HPDE6-E6E7 (cell line): ENCODE results near the gene ST6GALNAC3.
A peak's percentile ranks its signal among the peaks of the same experiment; 100 is the strongest.
"Not testable (repeated sequence)": the region's sequence is repeated elsewhere in the genome, so short reads cannot be mapped to it uniquely, and the experiment has no call there.

Source experiments
- DNase-seq: peaks from one replicate; pipeline ENCODE4 v3.0.0; 2011; ENCODE audit warnings: missing footprints; ENCODE audit errors: extremely low spot score

The ST6GALNAC3 gene

DNA sequence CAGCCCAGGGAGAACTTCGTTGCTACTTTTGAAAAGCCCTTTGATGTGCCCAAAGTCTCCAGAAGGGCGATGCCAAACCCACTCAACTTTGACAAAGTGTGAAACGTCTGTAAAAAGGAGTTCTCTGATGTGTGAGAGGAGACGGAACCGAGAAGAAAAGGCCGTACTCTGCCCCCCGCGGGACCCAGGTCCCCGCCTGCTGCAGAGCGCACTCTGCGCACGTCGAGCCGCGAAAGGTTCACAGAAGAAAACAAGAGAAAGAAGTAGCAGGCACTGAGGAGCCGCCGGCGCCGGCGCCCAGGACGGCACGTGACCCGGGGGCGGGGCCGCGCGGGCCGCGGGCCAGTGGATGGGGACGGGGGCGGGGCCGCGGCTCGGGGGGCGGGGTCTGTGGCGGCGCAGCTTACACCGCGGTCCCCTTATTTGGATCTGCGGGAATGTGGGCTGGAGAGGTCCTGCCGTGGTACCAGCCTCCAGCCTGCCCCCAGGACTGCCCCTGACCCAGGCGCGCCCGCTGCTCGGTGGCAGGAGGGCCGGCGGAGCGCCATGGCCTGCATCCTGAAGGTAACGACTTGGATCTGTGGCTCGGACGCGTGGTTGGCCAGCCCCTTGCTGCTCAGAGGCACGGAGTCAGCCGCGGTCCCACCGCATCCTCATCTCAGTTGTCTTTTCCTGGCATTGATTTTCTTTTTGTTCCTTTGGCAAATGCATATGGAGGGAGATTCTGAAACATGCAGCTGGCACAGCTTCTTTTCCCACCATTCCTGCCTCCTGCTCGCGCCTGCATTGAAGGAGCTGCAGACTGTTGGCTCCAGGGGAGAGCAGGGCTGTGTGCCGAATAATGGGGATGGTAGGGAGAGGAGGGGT, at the start of gene ST6GALNAC3:
TSS of gene ST6GALNAC3 (plus strand) at position 426 of the 867 bp plus-strand sequence.
- DNase-seq: peak; percentile 52

DNA sequence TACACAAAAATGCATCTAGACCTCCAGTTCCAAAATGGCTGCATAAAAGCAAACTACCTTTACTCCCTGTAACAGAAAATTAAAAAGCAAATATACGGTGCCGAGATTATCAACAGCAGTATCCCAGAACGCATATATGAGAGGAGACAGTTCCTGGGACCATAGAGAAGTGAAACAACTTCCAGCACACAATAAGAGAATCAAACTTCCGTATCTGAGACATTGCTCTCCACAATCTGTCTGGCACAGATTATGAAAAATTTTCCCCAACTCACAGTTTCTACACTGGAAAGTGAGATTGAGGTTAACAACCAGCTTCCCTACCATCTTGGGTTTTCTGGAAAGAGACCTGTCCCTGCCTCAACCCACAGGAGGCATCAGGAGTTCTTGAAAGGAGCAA, 47.2 kb upstream of the ST6GALNAC3 start:
- no peak for DNase-seq

DNA sequence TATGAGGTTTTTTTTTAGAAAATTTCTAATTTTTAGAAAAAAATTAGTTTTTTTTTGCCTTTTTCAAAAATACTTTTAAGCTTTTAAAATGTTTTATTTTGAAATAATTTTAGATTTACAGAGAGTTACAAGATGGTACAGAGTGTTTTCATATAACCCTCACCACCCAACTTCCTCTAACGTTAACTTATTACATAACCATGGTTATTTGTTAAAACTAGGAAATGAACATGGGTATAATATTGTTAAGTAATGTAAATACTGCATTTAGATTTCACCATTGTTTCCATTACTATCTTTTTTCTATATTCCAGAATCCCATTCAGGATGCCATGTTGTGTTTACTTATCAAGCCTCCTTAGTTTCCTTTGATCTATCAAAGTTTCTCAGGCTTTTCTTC, 45.2 kb upstream of the ST6GALNAC3 start:
- no peak for DNase-seq

DNA sequence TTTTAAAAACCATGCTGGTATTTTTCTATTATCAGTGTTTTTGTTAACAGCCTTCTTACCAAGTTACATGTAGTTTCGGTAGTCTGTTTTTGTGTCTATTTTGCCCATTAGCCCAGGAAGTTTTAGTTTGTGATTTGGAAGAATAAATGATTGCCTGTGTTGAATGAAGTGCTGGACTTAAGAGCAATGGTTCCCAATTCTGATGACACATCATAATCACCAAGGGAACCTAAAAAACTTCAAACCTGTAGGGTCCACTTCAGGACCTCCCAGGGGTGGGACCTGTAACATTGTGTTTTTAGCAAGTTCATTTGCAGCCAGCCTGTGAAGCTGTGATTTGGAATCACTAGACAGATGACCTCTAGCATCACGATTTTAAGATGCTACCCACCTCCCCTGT, 43.0 kb upstream of the ST6GALNAC3 start:
- DNase-seq: no peak

DNA sequence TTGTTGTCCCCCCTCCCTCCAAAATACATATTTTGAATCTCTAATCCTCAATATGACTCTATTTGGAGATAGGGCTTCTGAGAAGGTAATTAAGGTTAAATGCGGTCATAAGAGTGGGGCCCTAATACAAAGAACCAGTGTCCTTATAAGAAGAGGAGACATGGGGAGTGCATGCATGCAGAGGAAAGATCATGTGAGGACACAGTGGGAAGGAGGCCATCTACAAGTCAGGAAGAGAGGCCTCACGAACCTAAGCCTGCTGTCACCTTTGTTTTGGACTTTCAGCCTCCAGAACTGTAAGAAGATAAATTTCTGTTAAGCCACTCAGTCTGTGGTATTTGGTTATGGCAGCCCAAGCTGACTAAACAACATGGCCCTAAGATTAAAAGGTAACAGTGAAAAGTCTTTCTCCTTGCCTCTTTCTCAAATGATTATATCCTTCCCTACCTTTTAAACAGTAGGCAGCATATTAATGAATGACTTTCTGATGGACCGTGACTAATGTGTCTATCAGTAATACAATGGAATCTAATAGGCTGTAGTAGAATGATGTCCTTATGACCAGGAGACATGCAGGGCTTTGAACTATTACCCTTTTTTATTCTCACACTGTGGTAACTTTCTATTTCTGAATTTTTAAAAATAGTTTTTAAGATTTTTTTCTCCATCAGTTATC, 40.6 kb upstream of the ST6GALNAC3 start:
- no peak for DNase-seq

DNA sequence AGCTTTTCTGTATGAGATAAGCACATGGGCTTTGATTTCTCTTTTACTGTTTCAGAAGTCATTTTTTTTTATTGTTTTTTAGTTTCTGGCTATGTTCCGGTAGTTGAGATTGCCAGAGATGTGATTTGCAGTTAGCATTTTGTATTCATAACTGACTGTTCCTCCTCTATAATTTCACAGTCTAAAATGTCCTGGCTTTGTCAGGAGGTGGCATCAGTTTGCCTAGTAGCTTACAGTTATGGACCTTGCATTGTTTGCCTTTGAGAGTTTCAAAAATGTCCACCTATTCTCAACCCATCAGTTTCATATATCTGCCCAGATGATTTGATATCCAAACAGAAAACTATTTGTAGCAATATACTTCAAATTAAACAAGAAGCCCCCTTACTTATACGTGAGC, 39.5 kb upstream of the ST6GALNAC3 start:
- DNase-seq: no peak

DNA sequence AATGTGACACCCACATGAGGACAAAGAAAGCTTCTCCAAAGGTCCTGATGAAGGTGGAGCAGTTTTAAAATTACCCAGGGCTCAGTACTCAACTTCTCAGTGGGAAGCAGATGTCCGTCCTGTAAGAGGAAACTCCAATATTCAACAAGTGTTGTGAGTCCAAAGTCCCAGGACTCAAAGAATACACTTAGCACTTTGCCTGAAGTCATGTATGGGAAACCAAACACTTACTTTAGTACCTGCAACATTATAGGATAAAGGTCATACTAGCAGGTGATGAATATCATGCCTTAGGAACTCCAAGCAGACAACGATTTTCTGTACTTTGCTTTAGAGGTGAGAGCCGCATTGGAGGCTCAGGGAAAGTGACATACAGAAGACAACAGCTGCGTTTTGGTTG, 37.2 kb upstream of the ST6GALNAC3 start:
- DNase-seq: no peak

DNA sequence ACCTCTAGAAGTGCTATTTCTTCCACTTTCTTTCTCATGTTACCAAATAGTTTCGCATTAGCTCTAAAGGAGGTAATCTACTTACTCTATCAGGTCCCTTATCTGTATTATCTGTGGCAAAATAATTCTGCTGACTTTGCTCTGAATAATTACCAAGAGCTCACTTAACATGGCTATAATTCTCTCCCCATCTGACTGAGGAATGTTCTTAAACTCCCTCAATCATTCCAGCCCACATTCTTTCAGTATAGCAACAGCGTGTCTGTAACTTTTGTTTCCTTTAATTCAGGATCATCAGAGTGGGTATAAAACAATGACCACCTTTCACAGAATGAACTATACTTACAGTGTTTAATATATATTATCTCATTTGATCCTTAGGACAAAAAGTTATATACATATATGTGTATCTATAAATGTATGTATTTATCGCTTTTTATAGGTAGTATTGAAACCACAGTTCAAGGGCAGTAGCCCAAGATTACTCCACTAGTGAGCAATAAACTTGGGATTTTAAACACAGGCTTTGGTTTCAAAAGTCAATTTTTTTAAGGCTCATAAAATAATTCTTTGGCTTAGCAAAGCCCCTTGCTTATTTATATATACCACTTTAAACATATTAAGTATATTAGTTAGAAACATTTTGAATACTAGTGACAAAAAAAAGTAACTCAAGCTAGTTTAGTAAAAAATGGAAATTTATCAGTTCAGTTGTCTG, 36.1 kb upstream of the ST6GALNAC3 start:
- no peak for DNase-seq

DNA sequence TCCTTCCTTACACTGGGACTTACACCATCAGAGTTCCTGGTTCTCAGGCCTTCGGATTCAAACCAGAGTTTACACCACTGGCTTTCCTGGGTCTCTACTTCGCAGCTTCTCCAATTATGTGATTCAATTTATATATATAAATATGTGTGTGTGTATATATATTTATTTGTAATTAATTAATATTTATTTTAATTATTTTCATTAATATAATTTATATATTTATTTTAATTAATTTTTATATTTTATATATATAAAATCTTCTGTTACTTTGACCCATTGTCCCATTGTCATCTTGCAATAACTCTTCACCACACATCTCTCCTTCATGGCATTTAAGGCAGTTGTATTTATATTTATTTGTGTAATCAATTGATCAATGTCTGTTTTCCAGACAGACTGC, 28.4 kb upstream of the ST6GALNAC3 start:
- DNase-seq: no peak

DNA sequence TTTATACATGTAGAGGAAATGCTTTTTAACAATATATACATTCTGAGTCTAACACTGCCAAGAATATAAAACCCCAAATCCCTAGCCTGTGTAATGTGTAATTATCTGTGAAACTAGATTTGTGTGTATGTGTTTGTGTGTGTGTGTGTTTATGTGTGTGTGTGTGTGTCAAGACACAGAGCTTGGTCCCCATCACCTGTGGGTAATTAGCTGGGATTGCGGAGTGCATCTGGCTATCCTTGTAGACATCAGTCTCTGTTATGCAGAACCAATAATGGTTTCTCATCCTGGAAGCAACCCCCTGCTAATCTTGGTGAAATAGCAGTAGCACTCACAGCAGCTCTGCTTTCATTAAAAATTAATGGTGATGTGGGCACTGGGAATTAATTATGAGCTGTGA, 26.3 kb upstream of the ST6GALNAC3 start:
- no peak for DNase-seq

DNA sequence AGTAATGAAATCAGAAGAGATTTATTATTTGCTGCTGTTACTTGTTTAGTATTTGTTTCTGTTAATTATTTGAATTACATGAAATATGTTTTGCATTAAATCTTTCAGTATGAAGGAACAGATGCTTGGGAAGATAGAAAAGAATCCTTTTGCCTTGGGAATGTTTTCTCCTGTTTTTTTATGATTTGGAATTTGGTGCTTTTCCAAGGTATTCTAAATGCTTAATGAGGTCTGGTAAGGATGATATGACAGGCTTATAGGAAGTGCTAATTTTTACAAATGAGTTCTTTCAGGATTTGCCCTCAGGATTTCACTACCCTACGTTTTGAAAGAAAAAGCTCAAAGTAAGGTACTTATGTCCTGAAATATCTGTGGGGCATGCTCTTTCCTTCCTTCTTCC, 25.6 kb upstream of the ST6GALNAC3 start:
- DNase-seq: no peak

DNA sequence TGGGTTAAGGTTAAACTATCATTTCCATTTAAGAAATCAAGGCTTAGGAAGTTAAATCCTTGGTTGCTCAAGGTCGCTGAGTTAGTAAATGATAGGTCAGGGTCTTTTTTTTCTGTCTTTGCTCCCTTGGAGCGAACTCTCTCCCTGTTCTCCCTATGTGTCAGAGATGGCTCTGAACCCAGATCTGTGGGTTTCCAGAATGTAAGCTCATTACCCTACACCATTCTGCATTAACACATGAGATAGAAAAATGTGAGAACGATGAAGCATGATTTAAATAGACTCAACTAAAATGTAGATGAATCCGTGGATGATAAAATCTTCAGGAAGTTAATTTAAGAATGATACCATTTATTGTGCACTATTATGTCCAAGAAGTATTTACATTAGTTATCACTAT, 25.0 kb upstream of the ST6GALNAC3 start:
- no peak for DNase-seq

DNA sequence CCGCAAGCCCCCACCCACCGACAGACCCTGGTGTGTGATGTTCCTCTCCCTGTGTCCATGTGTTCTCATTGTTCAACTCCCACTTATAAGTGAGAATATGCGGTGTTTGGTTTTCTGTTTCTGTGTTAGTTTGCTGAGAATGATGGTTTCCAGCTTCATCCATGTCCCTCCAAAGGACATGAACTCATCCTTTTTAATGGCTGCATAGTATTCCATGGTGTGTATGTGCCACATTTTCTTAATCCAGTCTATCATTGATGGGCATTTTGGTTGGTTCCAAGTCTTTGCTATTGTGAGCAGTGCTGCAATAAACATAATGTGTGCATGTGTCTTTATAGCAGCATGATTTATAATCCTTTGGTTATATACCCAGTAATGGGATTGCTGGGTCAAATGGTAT, 24.5 kb upstream of the ST6GALNAC3 start:
- DNase-seq: not testable (repeated sequence)

DNA sequence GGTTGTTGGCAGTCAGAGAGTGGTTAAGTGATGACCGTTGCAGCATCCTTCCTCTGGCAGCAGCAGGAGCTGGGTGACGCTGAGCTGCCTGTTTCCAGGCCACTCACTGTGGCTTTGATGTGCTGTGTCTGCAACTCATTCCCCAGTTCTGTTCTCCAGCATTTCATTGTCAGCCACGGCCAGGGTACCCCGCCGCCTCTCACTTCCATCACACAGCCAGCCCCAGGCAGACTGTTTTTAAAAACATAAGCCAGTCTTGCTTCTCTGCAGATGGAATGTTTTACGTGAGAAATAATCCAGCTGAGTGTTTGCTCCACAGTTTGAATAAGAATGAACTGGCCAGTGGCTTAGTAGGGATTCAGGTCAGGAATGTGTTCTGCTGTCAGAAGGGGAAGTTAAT, 21.5 kb upstream of the ST6GALNAC3 start:
- DNase-seq: no peak

DNA sequence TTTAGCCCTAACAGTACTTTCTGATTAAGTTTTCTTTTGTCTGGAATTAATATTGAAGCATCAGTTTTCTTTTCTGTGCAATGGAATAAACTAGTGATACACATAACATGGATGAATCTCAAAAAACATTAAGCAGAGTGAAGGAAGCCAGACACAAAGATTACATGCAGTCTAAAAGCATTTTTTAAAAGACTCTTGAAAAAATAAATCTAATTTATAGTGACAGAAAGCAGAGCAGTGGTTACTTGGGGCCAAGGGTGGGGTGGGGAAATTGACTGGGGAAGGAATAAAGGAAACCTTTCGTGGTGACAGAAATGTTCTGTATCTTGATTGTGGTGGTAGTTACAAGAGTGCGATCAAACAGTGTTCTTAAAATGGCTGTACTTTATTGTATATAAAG, 20.2 kb upstream of the ST6GALNAC3 start:
- no peak for DNase-seq

DNA sequence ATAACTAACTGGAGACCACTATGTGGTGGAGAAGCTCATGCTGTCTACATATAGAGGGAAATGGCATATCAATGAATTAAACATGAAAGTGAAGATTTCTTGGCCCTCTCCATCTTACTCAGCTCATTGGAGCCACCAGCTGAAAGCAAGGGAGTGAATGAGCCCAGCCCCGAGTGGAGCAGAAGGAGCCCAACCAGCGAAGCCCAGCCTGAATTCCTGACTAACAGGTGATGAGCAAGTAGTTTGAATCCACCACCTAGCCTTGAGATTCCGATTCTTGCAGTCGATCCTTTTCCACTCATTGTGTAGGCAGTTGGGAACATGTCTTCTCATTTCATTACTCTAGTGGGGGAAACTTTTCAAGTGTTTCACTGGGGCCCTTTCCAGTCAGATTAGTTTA, 18.6 kb upstream of the ST6GALNAC3 start:
- DNase-seq: no peak

DNA sequence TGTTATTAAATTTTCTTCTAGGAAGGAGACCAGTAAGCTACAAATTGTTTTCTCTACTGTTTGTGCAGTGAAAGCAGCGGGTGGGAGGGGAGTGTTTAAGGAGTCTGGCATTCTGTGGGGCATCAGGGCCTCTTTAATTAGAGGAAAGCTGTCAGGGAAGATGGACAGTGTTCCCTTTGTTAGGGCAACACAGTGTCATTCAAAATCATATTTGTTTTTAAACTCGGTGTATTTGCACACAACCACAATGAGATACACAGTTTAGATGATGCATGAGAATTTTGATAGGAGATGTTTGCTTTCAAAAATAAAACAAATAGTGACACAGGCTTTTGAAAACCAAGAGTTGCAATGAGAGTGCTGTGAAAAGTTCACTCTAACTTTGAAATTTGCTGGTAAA, 15.1 kb upstream of the ST6GALNAC3 start:
- no peak for DNase-seq

DNA sequence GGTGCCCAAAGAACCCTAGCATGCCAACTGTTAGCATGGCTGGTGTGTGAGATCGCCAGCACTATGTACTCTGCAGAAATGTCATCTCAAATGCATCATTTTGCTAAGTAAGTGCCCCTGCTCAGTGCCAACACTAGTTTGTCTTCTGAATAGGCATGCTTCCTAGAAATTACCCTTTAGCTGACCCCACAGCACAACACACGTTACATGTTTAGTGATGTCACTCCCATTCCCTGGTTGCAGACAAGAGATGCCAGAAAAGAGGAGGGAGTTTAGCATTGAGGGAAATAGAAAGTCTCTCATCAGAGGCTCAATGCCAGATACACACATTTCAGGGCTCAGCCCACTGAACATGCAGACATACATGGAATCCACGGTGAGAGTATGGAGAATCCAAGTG, 9.3 kb upstream of the ST6GALNAC3 start:
- no peak for DNase-seq

DNA sequence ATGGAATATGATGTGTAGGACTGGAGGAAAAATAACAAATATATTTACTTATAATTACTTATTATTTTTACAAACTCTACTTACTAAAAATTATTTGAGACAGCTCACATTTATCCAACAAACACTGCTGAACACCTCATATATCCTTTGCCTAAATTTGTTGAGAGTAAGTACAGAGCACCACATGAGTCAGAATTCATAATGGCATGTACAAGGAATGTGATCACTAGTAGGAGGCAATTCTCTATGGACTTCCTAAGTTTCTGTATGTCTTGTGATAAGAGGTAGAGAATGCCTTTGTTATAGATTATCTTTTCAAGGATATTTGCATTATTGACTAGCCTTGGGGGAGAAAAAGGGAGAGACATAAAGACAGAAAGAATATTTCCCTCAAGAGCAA, 8.2 kb upstream of the ST6GALNAC3 start:
- no peak for DNase-seq

DNA sequence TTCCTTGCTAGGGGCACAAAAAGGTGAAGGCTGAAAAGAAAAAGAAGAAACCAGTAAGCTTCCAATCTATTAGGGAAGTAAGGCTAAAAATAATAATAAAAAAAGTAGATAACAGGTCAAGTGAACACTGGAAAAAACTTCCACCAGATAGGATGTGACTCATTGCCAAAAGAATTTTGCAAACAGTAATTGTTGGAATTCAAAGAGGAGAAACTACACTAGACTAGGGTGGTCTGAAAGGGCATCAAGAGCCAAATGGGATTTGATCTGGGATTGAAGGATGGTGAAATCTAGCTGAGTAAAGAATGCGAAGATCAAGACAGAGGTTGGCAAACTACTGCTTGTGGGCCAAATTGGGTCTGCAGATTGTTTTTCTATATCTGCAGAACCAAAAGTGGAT, 6.0 kb upstream of the ST6GALNAC3 start:
- no peak for DNase-seq

DNA sequence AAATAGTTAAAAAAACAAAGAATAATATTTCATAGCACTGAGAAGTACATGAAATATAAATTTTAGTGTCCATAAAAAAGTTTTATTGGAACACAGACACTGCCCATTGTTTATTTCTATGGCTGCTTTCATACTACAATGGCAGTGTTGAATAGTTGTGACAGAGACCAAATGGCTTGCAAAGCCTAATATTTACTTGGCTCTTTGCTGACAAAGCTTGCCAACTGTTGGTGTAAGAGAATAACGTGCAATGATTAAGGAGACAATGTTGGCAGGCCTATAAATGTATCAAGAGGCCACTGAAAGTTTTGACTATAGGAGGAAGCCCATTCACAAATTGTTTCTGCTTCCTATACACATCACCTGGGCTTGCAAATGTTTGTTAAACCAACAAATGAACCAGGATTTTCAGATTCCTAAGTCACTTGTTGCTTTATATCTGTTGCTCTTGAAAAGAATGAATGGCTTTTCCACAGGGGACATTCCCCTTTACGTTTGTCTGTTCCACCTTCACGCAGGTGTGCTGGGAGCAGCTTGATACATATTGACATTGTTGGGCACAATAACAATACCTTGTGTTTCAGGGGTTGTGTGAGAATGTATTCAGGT, 5.5 kb upstream of the ST6GALNAC3 start:
- DNase-seq: no peak

DNA sequence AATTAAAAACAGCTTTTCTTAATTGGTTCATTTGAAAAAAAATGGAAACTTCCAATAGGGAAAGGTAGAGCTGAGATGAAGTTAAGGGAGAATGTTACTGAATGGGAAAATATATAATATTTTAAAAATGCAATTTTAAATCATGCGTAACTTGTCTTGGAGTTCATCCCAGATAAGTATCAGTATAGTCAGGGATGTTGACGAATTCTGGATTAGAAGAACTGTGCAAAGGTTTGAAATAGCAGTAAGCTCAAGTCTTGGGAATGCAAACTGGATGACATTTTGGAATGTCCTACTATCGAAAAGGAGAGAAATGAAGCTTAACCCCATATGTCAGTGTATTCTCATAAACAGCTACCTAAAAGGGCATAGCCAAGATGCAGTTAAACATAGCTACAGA, 4.0 kb upstream of the ST6GALNAC3 start:
- DNase-seq: no peak
